T-helper 1 cell treated with Interleukin-12 subunit alpha and Interleukin-12 subunit beta and Interleukin-4 antibody, amounts not matched to agents 30 μg/mL and 1 μg/mL, for 36 hours (primary cell): ENCODE data around the gene KIF16B.

Source experiments
- H3K27ac Mint-ChIP-seq: one replicate; pipeline ENCODE4 v1.8.0; 2021; ENCODE audit warnings: mild to moderate bottlenecking, mixed read lengths
- H3K27me3 Mint-ChIP-seq: one replicate; pipeline ENCODE4 v1.8.0; 2021; ENCODE audit warnings: low read depth, mixed read lengths
- H3K36me3 Mint-ChIP-seq: one replicate; pipeline ENCODE4 v1.8.0; 2021; ENCODE audit warnings: low read depth, mixed read lengths
- H3K4me1 Mint-ChIP-seq: one replicate; pipeline ENCODE4 v1.8.0; 2021; ENCODE audit warnings: low read depth, mixed read lengths
- H3K4me3 Mint-ChIP-seq: one replicate; pipeline ENCODE4 v1.8.0; 2021; ENCODE audit warnings: mild to moderate bottlenecking, moderate library complexity, mixed read lengths
- H3K9me3 Mint-ChIP-seq: one replicate; pipeline ENCODE4 v1.8.0; 2021; ENCODE audit warnings: mixed read lengths

The KIF16B gene

DNA sequence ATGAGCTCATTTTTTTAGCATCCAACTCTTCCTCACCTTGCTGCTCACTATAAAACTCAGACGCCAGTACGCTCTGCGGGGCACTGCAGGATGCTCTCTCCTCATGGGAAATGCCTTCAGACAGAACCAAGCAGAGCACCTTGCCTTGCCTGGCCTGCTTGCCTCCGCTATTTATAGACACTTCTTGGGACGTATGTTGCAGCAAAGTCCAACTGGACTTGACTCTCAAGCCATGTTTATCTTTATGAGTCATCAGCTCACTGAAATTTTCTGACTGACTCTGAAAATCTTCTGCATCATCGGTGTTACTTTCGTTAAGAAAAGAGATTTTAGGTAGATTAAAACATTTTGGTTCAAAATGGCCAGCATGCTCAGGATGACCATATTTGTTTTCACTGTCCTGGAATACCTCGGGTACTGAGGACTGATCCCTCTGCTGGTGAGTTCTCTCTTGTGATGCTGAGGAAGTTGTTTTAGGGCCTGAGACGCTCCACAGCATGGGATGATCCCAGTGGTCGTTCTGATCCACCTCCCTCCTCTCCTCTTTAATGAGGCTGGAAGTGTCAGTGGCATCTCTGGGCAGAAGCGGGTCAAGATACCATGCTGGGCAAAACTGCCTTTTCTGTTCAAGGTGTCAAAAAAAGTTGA lies 204.5 kb downstream of the KIF16B start:
- Mint-ChIP-seq H3K27me3 (no peaks in the 10 kb centered on the region), H3K4me3 (no peak overlapping the region), H3K9me3 (peaks cover 3% of the 10 kb centered on the region), H3K4me1 (no peaks in the 10 kb centered on the region), H3K27ac (no peak overlapping the region), H3K36me3 (peaks cover 3% of the 10 kb centered on the region)

DNA sequence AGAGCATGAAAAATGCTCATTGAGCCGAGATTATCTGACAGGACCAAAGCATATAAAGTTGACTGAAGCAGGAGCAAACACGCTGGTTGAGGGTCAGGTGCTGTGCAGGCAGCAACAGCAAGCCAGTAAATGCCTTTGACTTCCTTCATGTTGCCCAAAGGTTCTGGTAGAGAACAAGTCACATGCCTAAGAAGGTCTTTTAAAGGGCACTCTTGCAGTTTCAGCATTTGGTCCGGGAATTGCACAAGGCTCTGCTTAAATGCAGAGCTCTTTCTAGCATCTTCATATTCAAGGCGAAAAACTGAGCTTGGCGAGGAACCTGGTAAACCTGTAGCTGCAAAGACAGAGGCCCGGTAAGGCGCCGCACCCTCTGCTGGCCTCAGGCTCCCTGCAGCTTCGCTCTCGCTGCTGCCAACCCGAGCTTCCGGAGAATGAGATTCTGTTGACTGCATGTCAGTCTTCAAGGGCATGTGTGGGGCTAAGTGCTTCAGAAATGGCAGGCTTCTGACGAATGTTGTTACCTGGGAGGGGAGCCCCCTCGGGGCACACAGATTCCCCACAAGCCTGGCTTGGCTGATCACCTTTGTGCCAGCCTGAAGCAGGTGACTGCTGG lies 205.2 kb downstream of the KIF16B start:
- H3K36me3 Mint-ChIP-seq = peaks cover 2% of the 10 kb centered on the region
- no peak overlapping the region for H3K4me3 Mint-ChIP-seq
- no peaks in the 10 kb centered on the region for H3K27me3 Mint-ChIP-seq

DNA sequence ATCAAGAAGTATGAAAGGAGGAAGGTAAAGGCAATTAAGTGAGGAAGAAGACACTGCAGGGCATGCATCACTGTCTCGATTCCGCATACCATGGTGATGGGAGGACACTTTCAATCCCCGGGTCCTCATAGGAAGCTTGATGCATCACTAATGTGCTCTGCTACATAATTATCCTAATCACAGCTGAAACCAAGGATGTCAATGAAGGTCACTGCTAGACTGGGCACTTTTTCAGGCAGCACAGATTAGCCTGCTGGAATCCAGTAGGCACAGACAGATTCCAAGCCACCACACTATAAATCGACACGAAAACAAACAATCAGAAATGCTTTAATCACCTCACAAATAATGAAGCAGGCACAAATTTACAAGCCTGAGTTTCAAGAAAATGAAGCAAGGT lies 206.7 kb downstream of the KIF16B start:
- Mint-ChIP-seq H3K27me3 (no peaks in the 10 kb centered on the region), H3K36me3 (peaks cover 2% of the 10 kb centered on the region), H3K27ac (no peak overlapping the region), H3K9me3 (no peaks in the 10 kb centered on the region), H3K4me3 (no peak overlapping the region), H3K4me1 (no peaks in the 10 kb centered on the region)

More for the DNA sequence above, 205.2 kb downstream of the KIF16B start:
- Mint-ChIP-seq H3K9me3 (peaks cover 3% of the 10 kb centered on the region), H3K4me1 (no peaks in the 10 kb centered on the region), H3K27ac (no peak overlapping the region)

DNA sequence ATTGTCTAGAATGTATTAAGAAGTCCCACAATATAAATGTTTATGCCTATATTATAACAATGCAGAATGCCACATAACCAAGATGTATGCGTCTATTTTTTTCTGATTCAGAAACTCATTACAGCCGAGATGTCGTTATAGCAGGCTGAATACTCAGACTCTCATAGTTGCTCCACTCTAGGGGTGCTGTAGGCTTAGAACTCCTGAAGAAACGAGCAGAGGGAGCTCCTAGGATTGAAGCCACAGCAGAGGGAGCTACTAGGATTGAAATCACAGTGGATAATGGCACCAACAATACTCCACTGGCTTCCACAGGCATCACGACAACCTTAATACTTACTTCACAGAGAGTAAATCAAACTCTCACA lies 208.9 kb downstream of the KIF16B start:
- Mint-ChIP-seq H3K27me3 (no peaks in the 10 kb centered on the region), H3K9me3 (no peaks in the 10 kb centered on the region), H3K4me1 (no peaks in the 10 kb centered on the region), H3K36me3 (peaks cover 2% of the 10 kb centered on the region), H3K27ac (no peak overlapping the region), H3K4me3 (no peak overlapping the region)

DNA sequence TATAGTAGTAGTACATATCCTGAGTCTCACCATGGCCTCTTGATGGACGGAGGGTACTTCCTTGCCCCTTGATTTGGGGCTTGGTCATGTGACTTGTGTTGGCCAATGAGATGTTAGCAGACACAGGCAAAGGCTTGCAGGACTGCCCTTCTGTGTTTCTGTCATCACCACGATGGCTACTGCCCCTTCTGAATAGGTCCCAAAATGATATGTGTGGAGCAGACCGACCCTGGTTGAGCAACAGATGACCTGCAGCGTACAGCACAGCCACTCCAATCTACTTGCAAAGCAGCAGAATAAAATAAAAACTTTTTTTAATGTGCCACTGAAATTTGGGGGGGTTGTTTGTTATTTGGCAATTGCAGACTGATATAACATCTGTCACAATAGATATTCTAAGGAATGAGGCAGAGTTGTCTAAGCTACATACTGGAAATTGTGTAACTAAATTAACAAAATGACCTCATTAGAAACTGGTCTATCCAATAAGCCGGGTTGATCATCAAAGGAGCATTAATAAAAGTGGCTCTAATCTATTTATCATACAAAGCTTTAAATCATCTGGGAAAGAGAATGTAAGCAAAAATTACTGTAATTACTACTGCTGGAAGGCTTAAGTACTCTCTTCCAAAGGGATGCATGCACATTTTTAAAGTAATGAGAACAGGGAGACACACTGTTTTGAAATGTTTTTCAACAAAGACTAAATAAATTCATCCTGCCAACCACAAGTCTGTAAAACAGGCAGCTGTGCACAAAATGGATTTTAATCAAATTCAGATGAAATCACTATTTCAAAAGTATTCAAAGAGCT lies 209.5 kb downstream of the KIF16B start:
- Mint-ChIP-seq H3K4me1 (no peaks in the 10 kb centered on the region), H3K36me3 (peaks cover 2% of the 10 kb centered on the region), H3K4me3 (no peak overlapping the region), H3K27me3 (no peaks in the 10 kb centered on the region), H3K27ac (no peak overlapping the region), H3K9me3 (no peaks in the 10 kb centered on the region)

DNA sequence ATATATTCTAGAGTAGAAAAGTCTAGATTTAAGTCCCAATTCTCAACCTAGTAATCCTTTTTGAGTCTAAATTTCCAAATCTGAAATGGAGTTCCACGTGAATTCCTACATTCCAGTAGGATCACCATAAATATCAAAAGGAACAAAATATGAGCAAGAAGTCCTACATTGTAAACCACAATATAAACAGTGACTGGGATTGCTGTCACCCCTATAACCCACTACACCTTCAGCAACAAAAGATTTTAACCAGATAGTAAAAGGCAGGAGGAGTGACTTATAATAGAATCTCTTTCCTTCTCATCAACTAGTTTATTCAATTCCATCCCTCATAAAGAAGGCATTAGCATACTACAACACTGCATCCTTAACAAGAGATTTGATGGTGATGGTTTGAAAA lies 210.6 kb downstream of the KIF16B start:
- no peaks in the 10 kb centered on the region for H3K36me3 Mint-ChIP-seq
- H3K9me3 Mint-ChIP-seq = no peaks in the 10 kb centered on the region
- H3K4me3 Mint-ChIP-seq = no peak overlapping the region
- H3K4me1 Mint-ChIP-seq = no peaks in the 10 kb centered on the region
- H3K27ac Mint-ChIP-seq = no peak overlapping the region
- H3K27me3 Mint-ChIP-seq = no peaks in the 10 kb centered on the region

DNA sequence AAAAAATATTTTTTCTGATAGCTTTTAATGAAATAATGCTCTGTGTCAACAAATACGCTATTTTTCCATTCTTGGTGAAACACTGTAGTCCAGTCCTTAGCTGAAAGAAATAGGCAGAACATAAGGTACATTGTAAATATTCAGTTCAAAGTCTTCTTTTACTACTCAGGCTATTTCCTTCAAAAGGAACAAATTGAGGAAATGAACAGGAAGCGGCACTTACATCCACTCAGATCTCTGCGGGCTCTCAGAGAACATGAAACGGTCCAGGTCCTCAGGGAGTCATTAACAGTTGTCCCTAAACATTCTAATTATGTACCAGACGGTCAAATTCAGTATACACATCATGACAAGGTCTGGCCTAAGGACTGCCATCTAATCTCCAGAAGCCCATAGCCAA lies 212.6 kb downstream of the KIF16B start:
- H3K27ac Mint-ChIP-seq = no peak overlapping the region
- H3K27me3 Mint-ChIP-seq = no peaks in the 10 kb centered on the region
- no peaks in the 10 kb centered on the region for H3K9me3 Mint-ChIP-seq
- no peak overlapping the region for H3K4me3 Mint-ChIP-seq
- no peaks in the 10 kb centered on the region for H3K4me1 Mint-ChIP-seq
- H3K36me3 Mint-ChIP-seq = no peaks in the 10 kb centered on the region

DNA sequence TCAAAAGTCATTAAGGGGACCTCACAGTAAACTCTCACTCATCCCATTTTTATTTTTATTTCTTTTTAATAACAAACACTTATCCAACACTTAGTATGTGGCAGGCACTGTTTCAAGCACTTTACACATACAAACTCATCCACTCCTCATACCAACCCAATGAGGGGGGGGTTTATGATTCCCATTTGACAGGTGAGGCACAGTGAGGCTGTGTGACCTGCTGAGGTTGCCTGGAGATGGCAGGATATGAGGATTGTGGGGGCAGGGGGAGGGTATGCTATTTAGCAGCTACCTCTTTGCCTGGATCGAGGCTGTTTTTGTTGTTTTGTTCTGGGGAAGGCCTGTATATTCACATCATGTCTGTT lies 219.8 kb downstream of the KIF16B start:
- Mint-ChIP-seq H3K4me1 (no peaks in the 10 kb centered on the region), H3K36me3 (no peaks in the 10 kb centered on the region), H3K27me3 (no peaks in the 10 kb centered on the region), H3K4me3 (no peak overlapping the region), H3K9me3 (no peaks in the 10 kb centered on the region), H3K27ac (no peak overlapping the region)

DNA sequence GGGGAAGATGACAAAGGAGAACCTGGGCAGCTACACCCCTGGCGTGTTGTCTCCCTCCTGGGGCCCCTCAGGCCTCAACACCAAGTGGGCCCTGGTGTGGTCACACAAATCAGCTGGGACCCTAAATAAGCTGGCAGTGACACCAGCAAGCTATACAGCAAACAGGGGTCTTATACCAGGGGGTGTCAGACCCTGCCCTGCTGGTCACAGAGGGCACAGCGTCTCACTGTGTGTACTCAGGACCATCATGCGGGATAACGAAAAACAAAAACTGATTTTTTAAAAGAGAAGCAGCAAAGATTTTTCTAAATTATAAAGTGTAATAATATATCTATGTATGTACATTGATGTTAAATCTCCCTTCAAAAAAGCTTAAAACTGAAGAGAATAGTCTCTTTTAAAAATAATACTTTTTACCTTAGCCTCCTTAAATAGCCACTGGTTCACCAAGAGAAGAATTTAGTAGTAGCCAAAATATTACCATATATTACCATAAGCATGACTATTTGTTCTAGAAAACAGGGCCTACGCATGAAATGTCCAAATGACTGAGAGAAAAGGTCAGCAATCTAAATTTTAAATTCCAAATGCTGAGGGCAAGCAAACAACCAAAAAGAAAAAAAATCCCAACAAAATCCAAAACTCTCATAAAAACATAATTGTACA lies 220.4 kb downstream of the KIF16B start:
- H3K9me3 Mint-ChIP-seq = no peaks in the 10 kb centered on the region
- H3K27me3 Mint-ChIP-seq = no peaks in the 10 kb centered on the region
- H3K36me3 Mint-ChIP-seq = no peaks in the 10 kb centered on the region
- no peak overlapping the region for H3K27ac Mint-ChIP-seq
- no peak overlapping the region for H3K4me3 Mint-ChIP-seq
- H3K4me1 Mint-ChIP-seq = no peaks in the 10 kb centered on the region

DNA sequence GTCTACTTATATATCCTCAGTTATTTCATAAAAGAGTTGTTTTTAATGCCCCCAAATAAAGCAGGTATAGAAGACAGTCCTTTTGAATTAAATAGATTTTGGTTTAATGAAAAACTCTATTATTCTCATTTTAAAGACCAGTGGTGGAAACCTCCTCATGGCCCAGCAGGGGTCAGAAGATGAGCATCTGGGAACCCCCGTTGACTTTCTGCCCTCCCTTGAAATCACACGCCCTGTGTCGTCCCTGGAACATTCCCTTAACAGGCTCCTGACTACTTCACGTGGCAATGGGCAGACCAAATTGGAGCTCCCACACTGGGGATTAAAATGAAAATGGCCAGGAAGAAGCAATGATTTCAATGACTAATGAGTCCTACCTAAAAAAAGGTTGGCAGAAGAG lies 220.9 kb downstream of the KIF16B start:
- Mint-ChIP-seq H3K9me3 (no peaks in the 10 kb centered on the region), H3K36me3 (no peaks in the 10 kb centered on the region), H3K4me3 (no peak overlapping the region), H3K27me3 (no peaks in the 10 kb centered on the region), H3K27ac (no peak overlapping the region), H3K4me1 (no peaks in the 10 kb centered on the region)

DNA sequence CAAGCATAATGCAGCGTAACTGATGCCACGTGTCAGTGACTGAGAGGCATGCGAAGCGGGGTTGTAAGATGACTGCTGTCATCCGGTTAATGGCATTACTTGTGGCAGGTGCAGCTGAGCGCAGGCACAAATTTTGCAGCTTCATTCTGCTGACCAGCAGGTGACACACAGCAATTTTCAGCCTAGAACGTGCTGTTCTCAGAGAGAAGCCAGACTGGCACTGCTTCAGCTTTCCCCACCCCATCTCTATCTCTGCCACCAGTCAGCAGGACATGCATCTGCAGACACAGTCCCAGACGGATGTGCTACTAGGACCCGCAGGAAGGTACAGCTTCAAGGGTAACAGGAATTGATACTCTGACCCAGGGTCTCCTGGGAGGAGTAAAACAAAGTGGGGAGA lies 221.8 kb downstream of the KIF16B start:
- Mint-ChIP-seq H3K4me1 (no peaks in the 10 kb centered on the region), H3K27ac (no peak overlapping the region), H3K9me3 (no peaks in the 10 kb centered on the region), H3K4me3 (no peak overlapping the region), H3K36me3 (no peaks in the 10 kb centered on the region), H3K27me3 (no peaks in the 10 kb centered on the region)

DNA sequence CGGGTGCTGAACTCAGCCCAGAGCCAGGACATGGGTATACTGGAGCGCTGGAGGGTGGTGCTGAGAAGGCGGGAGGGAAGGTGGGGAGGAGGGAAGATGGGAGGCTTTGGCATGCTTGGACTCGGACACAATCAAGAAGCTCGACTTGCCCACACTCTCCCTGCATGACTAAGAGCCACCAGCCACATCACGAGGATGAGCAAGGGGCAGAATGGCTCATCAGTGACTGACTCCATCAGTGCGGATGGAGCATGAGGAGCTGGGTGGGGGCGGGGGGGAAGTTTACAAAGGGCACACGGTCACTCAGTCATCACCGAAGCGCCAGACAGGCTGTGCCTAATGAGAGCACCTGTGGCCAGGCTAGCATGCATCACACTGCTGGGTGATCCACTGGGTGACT lies 222.8 kb downstream of the KIF16B start:
- no peak overlapping the region for H3K27ac Mint-ChIP-seq

DNA sequence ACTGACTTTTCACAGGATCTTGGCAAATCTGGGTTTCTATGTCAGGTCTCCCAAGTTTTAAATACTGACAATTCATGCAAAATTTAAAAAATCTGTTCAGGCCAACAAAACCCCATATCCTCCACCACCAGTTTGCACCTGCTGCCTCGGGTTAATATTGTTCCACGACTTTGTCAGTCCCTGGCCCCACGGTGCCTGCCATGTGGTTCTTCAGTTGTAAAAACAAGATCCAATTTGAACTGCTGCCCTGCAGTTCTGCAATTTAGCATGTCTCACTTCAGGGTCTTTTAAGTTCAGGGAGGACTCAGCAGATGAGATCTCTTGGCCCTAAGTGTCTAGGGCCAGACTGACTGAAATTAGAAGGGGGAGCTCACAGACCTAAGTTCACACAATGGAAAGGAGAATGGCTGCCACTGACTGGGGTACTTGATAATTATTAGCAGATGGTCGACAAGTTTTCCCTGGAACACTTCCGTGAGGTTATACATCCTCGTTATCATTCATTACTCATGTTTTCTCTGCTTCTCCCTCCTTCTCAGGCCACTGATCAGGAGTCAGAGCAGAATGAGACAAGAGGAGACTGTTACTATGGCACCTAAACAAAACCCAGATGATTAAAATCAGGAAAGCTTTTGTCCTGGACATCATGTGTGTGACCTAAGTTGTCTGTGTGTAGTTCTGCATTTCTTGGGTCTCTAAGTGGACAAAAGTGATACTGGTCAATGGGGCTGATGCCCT lies 223.6 kb downstream of the KIF16B start:
- no peak overlapping the region for H3K27ac Mint-ChIP-seq
- H3K27me3 Mint-ChIP-seq = no peaks in the 10 kb centered on the region
- H3K36me3 Mint-ChIP-seq = no peaks in the 10 kb centered on the region
- no peak overlapping the region for H3K4me3 Mint-ChIP-seq
- no peaks in the 10 kb centered on the region for H3K4me1 Mint-ChIP-seq
- no peaks in the 10 kb centered on the region for H3K9me3 Mint-ChIP-seq

More for the DNA sequence above, 222.8 kb downstream of the KIF16B start:
- H3K36me3 Mint-ChIP-seq = no peaks in the 10 kb centered on the region
- H3K4me1 Mint-ChIP-seq = no peaks in the 10 kb centered on the region
- no peaks in the 10 kb centered on the region for H3K27me3 Mint-ChIP-seq
- H3K4me3 Mint-ChIP-seq = no peak overlapping the region
- H3K9me3 Mint-ChIP-seq = no peaks in the 10 kb centered on the region

DNA sequence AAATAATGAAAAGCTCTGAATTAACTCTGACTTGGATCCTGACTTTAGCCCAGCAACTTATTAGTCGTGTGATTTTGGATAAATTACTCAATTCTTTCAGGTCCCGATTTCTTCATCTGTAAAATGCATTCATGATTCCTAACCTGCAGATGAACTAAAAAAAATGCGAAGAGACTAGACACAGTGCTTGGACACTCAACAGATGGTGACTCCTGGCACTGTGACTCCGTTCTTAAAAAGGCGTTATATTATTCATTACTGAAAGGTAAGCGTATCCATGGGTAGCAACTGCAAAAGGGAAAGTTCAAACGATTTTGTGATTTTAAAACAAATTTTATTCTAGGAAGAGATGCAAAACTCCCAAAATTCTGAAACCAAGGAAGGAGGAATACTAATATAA lies 226.3 kb downstream of the KIF16B start:
- H3K27ac Mint-ChIP-seq = no peak overlapping the region
- H3K9me3 Mint-ChIP-seq = no peaks in the 10 kb centered on the region
- H3K36me3 Mint-ChIP-seq = no peaks in the 10 kb centered on the region
- no peaks in the 10 kb centered on the region for H3K4me1 Mint-ChIP-seq
- H3K27me3 Mint-ChIP-seq = no peaks in the 10 kb centered on the region
- H3K4me3 Mint-ChIP-seq = no peak overlapping the region
